OCI-LY3 (cell line): ENCODE results near the gene ARL10.
"Not testable (repeated sequence)": the region's sequence is repeated elsewhere in the genome, so short reads cannot be mapped to it uniquely, and the experiment has no call there.

Source experiments
- H2AFZ ChIP-seq: fragments of 200-600, 300-600 bp; shearing (Covaris generic); 2 replicates; pipeline ENCODE4 v1.6.0; 2014; ENCODE audit warnings: antibody characterized with exemption, low read depth, low read length
- H3K27ac ChIP-seq: fragments of 200-600, 300-600 bp; sonication (generic); 2 replicates; pipeline ENCODE4 v1.5.1; 2014; ENCODE audit warnings: mild to moderate bottlenecking, low read length, moderate library complexity, mixed read lengths
- H3K27me3 ChIP-seq: fragments of 200-600, 300-600 bp; sonication (generic); 2 replicates; pipeline ENCODE4 v1.6.1; 2014; ENCODE audit warnings: low read depth, low read length, mixed read lengths
- H3K36me3 ChIP-seq: fragments of 200-600, 300-600 bp; sonication (generic); replicated peaks from 2 replicates; pipeline ENCODE3; 2014; ENCODE audit warnings: low read depth, low read length, mixed read lengths
- H3K4me1 ChIP-seq: fragments of 300-600, 200-600 bp; sonication (generic); 2 replicates; pipeline ENCODE4 v1.6.1; 2014; ENCODE audit warnings: low read length, mixed read lengths
- H3K4me2 ChIP-seq: fragments of 200-600, 300-600 bp; sonication (generic); 2 replicates; pipeline ENCODE4 v1.6.1; 2014; ENCODE audit warnings: low read length, mixed read lengths
- H3K4me3 ChIP-seq: fragments of 300-600, 200-600 bp; sonication (generic); 2 replicates; pipeline ENCODE4 v1.5.1; 2014; ENCODE audit warnings: antibody characterized with exemption, mild to moderate bottlenecking, low read length, moderate library complexity
- H3K79me2 ChIP-seq: fragments of 300-600, 200-600 bp; shearing (Covaris generic); 2 replicates; pipeline ENCODE4 v1.6.1; 2014; ENCODE audit warnings: mild to moderate bottlenecking, low read length, mixed read lengths
- H3K9ac ChIP-seq: fragments of 300-600, 200-600 bp; shearing (Covaris generic); 2 replicates; pipeline ENCODE4 v1.6.0; 2014; ENCODE audit warnings: mild to moderate bottlenecking, low read length, moderate library complexity
- H3K9me3 ChIP-seq: fragments of 200-600, 300-600 bp; shearing (Covaris generic); 2 replicates; pipeline ENCODE4 v1.6.1; 2014; ENCODE audit warnings: low read length, mixed read lengths; ENCODE audit not compliant: insufficient read depth
- H4K20me1 ChIP-seq: fragments of 200-600, 300-600 bp; sonication (generic); 2 replicates; pipeline ENCODE4 v1.6.1; 2016; ENCODE audit warnings: low read length, mixed read lengths; ENCODE audit not compliant: insufficient read depth
- CTCF ChIP-seq: fragments of 200-600, 300-600 bp; sonication (generic); IDR thresholded peaks from 2 replicates; pipeline ENCODE4 v1.5.1; 2014; ENCODE audit warnings: antibody characterized with exemption, low read length, low read depth
- EZH2phosphoT487 ChIP-seq: fragments of 200-600 bp; shearing (Covaris generic); IDR thresholded peaks from 2 replicates; pipeline ENCODE4 v1.6.1; 2018; ENCODE audit warnings: antibody characterized with exemption, mixed run types, low read depth

Gene ARL10

DNA sequence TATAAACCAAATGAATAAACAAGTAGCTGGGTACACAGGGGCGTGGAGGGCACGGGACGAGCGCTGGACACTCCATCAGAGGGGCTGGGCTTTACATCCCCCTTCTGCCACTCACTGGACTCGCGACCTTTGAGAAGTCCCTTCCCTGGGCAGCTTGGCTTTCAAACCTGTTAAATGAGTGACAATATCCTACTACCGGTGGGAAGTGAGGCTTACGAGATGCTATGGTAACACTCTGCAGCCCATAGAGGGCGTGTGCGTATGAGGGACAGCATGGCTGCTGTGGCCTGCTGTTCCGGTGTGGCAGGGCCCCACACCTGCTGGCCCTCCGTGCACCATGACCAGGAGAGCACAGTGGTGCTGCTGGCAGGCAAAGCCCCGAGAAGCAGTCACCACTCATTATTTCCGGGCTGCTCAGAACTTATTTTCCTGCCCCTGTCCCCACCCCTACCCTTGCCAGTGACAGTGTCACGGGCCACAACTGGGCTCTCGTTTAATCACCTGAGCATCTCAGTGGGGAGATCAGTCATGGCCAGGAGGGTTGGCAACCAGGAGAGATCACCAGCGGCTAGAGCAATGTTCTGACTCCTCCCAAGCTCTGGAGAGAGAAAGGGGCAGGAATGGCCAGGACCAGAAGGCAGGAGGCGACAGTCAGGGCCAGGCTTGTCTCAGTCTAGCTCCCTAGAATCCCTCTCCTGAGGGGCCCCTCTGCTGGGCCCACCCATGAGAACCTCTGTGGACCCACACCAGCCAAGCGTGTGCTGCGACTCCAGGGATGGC lies 40.6 kb downstream of the ARL10 start:
- Histone ChIP-seq H3K9me3 (no peaks in the 10 kb centered on the region), H3K4me2 (no peak overlapping the region), H3K9ac (no peak overlapping the region), H3K4me1 (peaks cover 7% of the 10 kb centered on the region), H3K4me3 (no peak overlapping the region), H4K20me1 (no peaks in the 10 kb centered on the region), H3K36me3 (peaks cover 5% of the 10 kb centered on the region), H3K27ac (no peak overlapping the region), H3K79me2 (no peaks in the 10 kb centered on the region), H2AFZ (no peak overlapping the region), H3K27me3 (no peaks in the 10 kb centered on the region)
- TF ChIP-seq EZH2phosphoT487: no peak
- no peak for TF ChIP-seq CTCF

DNA sequence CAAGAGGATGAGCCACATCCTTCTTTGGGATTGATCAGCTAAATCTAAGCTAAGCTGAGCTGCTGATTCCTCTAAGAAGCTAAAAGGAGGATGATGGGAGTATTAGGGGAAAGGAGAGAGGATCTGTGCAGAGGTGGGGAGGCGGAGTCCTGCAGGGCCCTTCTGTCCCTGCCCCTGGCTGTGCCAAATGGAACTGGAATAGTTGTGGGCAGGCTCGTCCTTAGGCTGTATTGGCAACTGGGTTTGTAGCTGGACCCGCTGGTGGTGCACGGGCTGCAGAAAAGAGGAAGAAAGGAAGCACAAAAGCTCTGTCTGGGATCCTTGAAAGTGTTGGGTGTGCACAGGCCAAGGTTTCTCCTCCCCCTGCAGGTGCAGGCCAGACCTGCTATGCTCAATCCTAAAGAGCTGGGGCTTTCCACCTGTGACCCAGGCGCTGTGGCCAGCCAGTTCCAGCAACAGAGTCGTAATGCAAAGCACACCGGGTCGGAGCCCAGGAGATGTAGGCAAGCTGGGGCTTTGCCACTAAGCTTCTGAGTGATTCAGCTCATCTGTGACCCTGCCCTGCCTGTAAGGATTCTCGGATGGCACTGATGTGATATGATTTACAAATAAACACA lies 41.3 kb downstream of the ARL10 start:
- Histone ChIP-seq H4K20me1 (no peaks in the 10 kb centered on the region), H3K27me3 (no peaks in the 10 kb centered on the region), H3K9me3 (no peaks in the 10 kb centered on the region), H3K4me3 (no peak overlapping the region), H3K36me3 (peaks cover 5% of the 10 kb centered on the region), H3K79me2 (no peaks in the 10 kb centered on the region), H3K4me2 (no peak overlapping the region), H3K27ac (no peak overlapping the region), H3K9ac (no peak overlapping the region), H3K4me1 (peaks cover 7% of the 10 kb centered on the region), H2AFZ (no peak overlapping the region)
- TF ChIP-seq EZH2phosphoT487 (no peak), CTCF (no peak)

DNA sequence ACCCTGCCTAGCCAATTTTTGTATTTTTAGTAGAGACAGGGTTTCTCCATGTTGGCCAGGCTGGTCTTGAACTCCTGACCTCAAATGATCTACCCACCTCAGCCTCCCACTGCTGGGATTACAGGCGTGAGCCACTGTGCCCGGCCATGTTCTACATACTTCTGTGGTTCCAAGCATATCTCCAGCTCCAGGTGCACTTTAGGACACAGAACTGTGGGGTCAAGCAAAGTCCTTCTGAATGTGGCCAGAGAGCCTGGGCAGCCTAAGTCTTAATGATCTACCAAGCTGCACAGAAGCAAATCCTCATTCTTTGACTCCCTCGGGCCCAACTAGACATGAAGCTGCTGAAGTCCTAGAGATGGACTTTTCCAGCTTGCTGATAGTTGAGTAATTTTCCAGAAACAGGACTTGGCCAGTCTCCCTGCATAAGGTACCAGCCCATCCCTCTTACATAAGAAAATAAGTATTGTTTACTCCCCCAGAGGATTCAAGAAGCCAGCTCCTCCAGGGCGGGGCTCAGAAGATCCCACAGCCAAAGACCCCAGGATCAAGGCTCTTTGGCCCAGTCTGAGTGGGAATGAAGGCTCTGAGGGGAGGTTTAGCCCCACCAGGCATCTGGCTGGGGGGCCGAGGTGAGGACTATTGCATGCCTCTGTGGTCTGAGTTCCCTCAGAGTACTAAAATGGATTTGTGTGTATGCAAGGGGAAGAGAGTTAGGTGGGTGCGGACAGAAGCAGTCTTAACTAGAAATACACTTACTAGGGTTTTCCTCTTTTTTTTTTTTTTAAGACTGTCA lies 42.4 kb downstream of the ARL10 start:
- no peaks in the 10 kb centered on the region for H3K27me3 ChIP-seq
- H3K27ac ChIP-seq: no peak overlapping the region
- no peak overlapping the region for H3K9ac ChIP-seq
- H3K4me3 ChIP-seq: no peak overlapping the region
- peaks cover 5% of the 10 kb centered on the region for H3K36me3 ChIP-seq
- H3K79me2 ChIP-seq: no peaks in the 10 kb centered on the region
- no peaks in the 10 kb centered on the region for H3K9me3 ChIP-seq
- H3K4me1 ChIP-seq: peaks cover 7% of the 10 kb centered on the region
- H4K20me1 ChIP-seq: no peaks in the 10 kb centered on the region
- no peak overlapping the region for H3K4me2 ChIP-seq
- TF ChIP-seq EZH2phosphoT487 (no peak), CTCF (no peak)
- no peak overlapping the region for H2AFZ ChIP-seq

GRCh38 chr5:176408252-176408573 lies 42.9 kb downstream of the ARL10 start:
- H3K9me3 ChIP-seq, H3K27ac ChIP-seq, H2AFZ ChIP-seq, H3K9ac ChIP-seq, H4K20me1 ChIP-seq, H3K4me2 ChIP-seq, H3K4me1 ChIP-seq, H3K36me3 ChIP-seq, H3K27me3 ChIP-seq, H3K79me2 ChIP-seq, H3K4me3 ChIP-seq: not testable (repeated sequence)
